Stimulated activated CD4-positive, alpha-beta T cell treated with anti-CD3 and anti-CD28 coated beads, Interleukin-12 subunit alpha, Interleukin-12 subunit beta, amount 100 ng/mL, for 4 hours (primary cell): ENCODE data around the gene SIK3.
A peak's percentile ranks its signal among the peaks of the same experiment; 100 is the strongest.
"Not testable (repeated sequence)": the region's sequence is repeated elsewhere in the genome, so short reads cannot be mapped to it uniquely, and the experiment has no call there.

Experiments used
- DNase-seq: peaks from one replicate; pipeline ENCODE4 v3.0.0-alpha.2; 2020

The SIK3 gene

GRCh38 chr11:116855413-116855812, 242.8 kb downstream of the SIK3 start:
- DNase-seq, result no peak

DNA sequence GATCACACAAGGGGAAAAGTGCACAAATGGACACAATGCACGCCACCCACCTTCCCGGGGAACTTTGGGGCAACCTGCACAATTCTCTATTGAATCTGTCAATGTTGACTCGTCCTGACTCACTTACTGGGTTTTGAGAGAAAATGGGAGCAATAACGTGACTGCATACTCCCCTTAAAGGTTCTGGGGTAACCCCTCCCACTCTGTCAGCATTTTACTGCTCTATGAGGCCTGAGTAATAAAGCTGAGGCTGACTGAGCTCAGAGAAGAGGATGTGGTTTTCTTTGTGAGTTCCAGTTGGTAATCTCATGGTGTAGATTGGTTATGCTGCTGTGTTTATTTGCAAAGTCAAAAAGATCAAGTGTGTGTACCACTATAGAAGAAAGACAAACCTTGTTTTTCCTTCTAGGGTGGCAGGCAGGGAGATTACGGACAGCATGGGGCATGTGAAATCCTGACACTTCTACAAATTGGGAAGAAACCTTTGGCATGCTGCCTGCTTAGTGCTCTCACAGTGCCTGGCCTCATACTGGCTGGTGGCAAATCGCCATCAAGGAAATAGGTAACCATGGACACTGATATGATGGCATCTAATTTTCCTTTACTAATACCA, 244.7 kb downstream of the SIK3 start:
- DNase-seq, result peak; percentile 22

- no peak for DNase-seq
Observed at GRCh38 chr11:116852261-116853031, 245.8 kb downstream of the SIK3 start.

- no peak for DNase-seq
Observed at GRCh38 chr11:116851626-116852025, 246.6 kb downstream of the SIK3 start.

GRCh38 chr11:116849486-116849885, 248.7 kb downstream of the SIK3 start:
- DNase-seq, result no peak

DNA sequence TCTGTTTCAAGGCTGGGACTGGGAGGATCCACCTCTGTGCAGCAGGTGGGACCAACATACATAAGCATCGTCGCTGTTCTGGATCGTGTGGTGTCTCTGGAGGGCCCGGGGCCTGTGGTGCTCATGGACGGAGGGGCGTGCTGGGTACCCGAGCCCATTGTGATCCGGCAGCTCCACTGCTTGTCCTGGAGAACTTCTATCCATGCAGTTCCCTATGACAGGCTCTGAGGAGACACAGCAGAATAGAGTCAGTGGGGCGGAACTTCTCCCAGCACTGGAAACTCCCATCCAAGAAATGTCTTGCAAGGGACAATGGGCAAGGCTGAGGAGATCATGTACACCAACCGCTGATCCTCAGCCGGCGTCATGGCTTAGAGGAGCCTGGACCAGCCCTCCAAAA, 249.2 kb downstream of the SIK3 start:
- DNase-seq, result no peak

- no peak for DNase-seq
Observed at GRCh38 chr11:116847612-116848011, 250.6 kb downstream of the SIK3 start.

DNA sequence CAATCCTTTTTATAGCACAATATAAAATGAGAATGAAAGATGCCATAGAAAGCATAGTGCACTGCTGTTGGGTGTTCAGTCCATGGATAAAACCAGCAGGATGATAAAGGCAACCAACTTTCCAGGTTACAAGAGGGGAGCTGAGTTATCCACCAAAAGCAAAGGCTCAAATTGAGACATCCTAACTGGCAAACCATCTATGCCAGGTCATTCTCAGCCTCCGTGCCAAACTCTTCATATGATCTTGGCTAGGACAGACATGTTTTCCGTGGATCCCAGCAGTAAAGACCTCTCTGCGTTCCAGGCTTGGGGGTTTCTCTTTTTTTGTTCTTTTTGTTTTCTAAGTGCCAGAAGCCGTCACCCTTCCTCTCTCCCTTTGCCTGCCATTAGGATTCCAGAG, 253.5 kb downstream of the SIK3 start:
- DNase-seq, result no peak

DNA sequence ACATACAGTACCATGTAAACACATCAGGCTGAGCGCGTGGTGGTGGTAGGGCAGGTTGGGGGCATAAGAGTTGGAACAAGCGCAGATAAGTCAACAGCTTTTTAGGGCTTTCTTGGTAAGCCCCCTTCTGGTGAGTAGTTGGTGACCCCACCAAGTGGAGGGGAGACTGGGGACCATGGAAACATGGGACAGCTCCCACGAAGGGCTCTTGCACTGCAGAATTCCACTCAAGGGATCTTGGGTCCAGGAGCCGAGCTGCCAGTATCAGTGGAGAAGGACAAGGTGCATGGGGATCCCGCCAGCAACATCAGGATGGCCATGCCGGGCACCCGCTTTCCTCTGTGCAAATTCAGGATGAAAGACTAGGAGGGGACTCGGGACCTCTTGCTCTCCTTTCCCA, 254.6 kb downstream of the SIK3 start:
- DNase-seq, result no peak

- DNase-seq, result no peak
Observed at GRCh38 chr11:116842909-116843308, 255.3 kb downstream of the SIK3 start.

DNA sequence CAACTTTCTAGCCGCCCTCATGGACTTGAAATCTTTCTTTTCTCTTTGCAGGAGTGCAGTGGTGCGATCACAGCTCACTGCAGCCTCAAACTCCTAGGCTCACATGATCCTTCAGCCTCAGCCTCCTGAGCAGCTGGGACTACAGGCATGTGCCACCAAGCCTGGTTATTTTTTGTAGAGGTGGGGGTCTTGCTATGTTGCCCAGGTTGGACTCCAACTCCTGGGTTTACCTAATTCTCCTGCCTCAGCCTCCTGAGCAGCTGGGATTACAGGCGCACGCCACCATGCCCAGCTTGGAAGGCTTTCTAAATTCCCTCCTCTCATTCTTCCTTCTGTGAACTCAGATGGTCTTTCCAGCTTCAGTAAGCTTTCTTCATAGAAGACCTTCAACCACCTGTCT, 256.1 kb downstream of the SIK3 start:
- no peak for DNase-seq

DNA sequence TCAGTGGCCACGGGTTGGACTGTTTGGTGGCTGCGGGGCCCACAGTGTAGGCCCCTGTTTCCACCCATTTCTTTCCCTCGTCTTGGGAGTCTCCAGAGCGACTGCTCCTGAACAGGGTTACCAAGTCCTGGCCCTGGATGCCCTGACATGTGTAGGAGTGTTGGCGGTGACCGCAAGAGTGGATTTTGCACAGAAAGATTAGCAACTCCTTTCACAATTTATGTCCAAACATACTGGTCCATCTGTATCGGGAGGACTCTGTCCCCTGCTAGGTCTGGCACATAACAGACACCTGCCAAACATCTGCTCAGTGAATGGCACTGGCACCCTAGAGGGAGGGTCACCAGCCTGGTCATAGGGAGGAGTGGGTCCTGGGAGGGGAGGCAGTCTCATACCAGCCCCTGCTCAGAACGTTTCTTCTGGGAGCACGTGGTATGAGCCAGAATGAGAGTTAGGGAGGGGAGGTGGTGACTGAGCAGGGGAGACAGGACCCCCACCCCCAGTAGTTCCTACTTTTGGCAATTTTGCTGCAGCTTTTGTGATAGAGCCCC, 257.4 kb downstream of the SIK3 start:
- DNase-seq, result no peak

- DNase-seq, result no peak
Observed at GRCh38 chr11:116840224-116840745, 257.9 kb downstream of the SIK3 start.

- DNase-seq, result no peak
Observed at GRCh38 chr11:116838321-116839084, 259.7 kb downstream of the SIK3 start.

DNA sequence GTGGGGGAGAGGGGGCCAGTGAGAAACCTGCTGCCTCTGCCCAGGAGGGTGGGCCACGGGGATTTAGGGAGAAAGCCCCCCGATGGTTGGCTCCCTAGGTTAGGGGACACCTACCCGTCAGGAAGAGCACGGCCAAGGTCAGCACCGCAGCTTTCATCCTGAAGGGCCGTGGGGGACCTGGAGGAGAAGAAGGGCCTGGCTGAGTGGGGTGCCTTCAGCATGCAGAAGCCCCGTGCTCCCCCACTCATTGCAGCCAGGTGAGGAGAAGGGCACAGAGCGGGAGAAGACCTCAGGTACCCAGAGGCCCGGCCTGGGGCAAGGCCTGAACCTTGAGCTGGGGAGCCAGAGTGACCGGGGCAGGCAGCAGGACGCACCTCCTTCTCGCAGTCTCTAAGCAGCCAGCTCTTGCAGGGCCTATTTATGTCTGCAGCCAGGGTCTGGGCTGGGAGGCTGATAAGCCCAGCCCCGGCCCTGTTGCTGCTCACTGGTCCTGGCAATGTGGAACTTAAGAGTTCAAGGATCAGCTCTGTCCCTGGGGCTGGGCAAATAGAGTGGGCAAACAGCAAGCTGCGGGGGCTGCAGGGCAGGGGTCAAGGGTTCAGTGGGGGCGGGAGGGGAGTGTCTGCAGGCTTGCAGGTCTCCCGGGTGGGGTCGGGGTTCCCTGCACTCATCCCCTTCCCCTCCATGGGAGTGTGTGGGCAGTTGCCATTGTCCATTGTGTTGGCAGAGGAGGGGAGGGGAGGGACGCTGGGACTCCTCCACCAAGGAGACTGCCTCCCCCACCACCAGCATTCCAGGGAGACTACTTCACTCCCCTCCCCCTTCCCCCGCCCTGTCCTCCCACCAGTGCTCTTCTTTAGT, 260.8 kb downstream of the SIK3 start, which contains the start of gene APOA1:
Gene APOA1 (minus strand): TSS at position 392 of the 861 bp plus-strand sequence. CDS start 235 bp downstream, at position 157.
- no peak for DNase-seq

DNA sequence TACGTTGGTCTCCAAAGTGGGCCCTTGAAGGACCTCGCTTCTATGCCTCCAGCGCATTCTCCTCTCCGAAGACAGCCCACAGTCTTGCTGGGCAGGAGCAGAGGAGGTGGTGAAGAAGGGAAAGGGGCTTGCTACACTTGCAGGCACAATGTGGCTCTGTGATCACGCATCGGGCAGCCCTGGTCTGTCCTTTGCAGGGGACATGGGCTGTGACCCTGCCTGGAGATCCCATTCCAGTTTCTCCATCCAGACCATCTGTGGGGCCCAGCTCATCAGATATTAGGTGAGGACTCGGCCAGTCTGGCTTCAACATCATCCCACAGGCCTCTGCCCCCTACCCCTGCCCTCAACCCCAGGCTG, 261.6 kb downstream of the SIK3 start:
- no peak for DNase-seq

DNA sequence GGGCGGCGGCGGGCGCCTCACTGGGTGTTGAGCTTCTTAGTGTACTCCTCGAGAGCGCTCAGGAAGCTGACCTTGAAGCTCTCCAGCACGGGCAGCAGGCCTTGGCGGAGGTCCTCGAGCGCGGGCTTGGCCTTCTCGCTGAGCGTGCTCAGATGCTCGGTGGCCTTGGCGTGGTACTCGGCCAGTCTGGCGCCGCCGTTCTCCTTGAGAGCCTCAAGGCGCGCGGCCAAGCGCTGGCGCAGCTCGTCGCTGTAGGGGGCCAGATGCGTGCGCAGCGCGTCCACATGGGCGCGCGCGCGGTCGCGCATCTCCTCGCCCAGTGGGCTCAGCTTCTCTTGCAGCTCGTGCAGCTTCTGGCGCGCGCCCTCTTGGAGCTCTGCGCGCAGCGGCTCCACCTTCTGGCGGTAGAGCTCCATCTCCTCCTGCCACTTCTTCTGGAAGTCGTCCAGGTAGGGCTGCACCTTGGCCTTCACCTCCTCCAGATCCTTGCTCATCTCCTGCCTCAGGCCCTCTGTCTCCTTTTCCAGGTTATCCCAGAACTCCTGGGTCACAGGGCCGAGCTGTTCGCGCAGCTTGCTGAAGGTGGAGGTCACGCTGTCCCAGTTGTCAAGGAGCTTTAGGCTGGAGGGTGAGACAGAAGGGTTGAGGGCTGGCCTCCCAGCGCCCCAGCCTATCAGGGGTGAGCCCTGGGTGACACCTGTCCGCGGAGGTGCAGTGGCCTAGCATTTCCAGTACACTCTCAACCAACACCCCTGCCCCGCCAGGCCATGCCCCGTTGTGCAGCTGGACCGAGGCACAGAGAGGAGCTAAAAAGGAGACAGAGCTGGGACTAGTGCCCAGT, 262.2 kb downstream of the SIK3 start:
- DNase-seq, result peak; percentile 75

- no peak for DNase-seq
Observed at GRCh38 chr11:116835042-116835772, 263.0 kb downstream of the SIK3 start.

GRCh38 chr11:116834535-116835041, 263.6 kb downstream of the SIK3 start:
- not testable (repeated sequence) for DNase-seq

DNA sequence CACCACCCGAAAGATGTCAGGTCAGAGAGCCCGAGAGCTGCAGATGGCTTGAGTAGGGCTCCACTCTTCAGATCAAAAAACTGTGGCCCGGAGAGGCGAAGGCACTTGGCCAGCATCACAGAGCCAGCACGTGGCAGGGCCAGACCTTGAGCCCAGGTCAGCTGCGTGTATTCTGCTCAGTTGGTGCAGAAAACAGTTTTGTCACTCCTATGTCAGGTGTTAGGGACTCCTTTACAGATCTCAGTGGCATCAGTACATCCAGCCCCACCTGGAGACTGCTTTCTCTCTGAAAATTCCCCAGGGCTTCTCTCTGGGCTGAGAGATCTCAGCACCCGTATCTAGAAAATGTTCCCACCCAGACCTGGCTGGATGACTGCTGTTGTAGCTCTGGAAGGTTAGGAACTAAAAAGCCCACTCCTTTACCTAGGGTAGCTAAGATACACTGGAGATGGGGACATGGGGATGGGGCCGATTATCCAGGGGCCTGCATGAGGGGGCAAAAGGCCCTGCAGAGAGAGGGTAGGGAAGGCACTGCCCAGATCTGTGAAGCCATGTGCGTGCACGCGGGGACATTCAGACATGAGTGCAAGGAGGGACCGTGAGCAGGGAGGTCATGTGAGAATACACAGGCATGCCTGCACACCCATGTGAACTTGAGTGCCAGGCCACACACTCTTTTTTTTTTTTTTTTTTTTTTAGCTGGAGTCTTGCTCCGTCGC, 264.3 kb downstream of the SIK3 start:
- DNase-seq, result no peak
